GM19240 (cell line): ENCODE measurements around the gene SLC9A1.
A peak's percentile ranks its signal among the peaks of the same experiment; 100 is the strongest.
"Not testable (repeated sequence)": the region's sequence is repeated elsewhere in the genome, so short reads cannot be mapped to it uniquely, and the experiment has no call there.

ENCODE experiments used
- DNase-seq: peaks from one replicate; pipeline ENCODE4 v3.0.0; 2011; ENCODE audit warnings: low spot score; ENCODE audit not compliant: insufficient read length

Gene SLC9A1

GRCh38 chr1:27135541-27136235 is 19.2 kb downstream of the SLC9A1 start:
- DNase-seq = no peak

DNA sequence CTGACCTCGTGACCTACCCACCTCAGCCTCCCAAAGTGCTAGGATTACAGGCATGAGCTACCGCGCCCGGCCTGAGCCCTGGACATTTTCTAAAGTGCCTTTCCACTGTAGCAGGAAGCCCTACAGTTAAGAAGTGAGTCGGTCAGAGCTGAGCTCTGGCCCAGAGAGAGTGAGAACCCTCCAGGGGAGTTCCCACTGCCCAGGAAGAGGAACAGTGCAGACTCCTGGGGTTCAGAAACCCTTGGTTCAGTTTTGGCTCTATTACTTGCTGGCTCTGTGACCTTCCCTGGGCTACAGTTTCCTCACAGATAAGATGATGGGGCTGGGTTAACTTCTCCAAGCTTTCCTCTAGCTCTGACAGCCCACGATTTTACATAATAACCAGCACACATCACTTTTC is 20.9 kb downstream of the SLC9A1 start:
- DNase-seq = peak; percentile 52

DNA sequence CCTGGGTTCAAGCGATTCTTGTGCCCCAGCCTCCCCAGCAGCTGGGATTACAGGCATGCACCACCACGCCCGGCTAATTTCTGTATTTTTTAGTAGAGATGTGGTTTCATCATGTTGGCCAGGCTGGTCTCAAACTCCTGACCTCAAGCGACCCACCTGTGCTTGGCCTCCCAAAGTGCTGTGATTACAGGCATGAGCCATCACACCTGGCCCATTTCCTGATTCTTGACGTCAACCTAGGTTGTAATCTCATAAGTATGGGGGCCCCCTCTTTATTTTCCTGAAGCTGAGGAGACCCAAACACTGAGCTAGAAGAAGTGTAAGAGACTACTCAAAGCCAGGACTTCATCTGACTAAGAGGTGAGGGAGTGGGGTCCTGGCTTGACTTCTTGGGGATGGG is 21.8 kb downstream of the SLC9A1 start:
- no peak for DNase-seq

DNA sequence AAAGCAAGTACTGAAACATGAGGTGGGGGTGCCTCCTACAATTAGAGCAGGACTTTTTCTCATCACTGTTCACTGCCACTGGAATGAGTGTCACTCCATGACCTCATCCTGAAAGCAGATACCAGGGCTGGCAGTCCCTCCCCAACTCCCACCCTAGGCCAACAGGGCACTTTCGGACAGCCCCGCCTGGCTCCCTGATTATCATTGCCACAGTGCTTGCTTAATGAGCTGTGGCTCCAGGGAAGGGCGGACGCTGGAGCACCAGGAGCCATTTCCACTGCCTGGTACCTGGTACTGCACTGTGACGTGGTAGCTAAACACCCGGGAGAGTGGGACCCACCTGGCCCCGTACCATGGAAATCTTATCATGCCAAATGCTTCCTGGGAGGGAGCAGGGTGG is 22.3 kb downstream of the SLC9A1 start:
- no peak for DNase-seq

GRCh38 chr1:27132147-27132546 is 22.8 kb downstream of the SLC9A1 start:
- DNase-seq = no peak

- DNase-seq = no peak
Observed at GRCh38 chr1:27130798-27131197, 24.1 kb downstream of the SLC9A1 start.

DNA sequence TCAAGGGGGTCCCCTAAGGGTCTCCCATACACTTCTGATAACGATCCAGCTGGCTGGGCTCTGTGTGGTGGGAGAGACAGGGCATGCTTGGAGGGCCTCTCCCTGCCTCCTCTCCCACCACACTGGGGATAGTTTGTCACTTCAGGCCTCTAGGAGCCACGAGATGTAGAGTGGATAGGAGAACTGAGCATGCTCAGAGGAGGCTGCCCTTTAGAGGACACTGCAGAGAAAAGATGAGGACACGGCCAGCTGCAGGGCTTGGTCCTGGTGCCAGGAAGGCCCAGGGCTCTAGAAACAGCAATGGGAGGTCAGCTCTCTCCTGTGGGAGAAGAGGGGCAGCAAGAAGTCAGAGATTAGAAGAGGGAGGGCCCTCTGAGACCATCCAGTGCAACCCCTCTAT is 25.7 kb downstream of the SLC9A1 start:
- no peak for DNase-seq

GRCh38 chr1:27127419-27127818 is 27.5 kb downstream of the SLC9A1 start:
- DNase-seq = no peak

- no peak for DNase-seq
Observed at GRCh38 chr1:27126391-27126790, 28.5 kb downstream of the SLC9A1 start.

DNA sequence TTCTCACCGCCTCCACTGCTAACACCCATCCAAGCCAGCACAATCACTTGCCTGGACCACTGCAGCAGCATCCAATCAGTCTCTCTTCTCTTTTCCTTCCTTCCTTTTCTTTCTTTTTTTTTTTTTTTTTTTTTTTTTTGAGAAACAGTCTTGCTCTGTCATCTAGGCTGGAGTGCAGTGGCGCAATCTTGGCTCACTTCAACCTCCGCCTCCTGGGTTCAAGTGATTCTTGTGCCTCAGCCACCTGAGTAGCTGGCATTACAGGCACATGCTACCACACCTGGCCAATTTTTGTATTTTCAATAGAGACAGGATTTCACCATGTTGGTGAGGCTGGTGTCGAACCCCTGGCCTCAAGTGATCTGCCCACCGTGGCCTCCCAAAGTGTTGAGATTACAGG is 29.8 kb downstream of the SLC9A1 start:
- DNase-seq = not testable (repeated sequence)

DNA sequence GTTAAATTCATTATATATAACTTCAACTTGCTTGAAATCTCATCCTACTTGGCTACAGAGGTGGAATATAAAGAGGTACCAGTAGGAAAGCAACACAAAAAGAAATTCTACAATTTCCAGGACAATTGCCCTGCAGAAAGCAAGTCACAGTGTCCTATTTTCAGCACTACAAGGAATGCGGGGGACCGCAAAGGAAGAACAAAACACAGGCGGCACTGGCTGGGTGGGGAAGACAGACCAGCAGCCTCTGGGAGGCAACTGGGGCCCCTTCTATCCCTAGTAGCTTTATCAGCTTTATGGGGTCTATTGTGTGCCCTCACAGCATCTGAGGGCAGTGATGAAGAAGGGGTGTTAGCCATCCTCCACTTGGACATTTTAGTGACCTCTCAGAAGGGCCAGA is 30.5 kb downstream of the SLC9A1 start:
- DNase-seq = no peak

- no peak for DNase-seq
Observed at GRCh38 chr1:27122652-27123051, 32.3 kb downstream of the SLC9A1 start.

DNA sequence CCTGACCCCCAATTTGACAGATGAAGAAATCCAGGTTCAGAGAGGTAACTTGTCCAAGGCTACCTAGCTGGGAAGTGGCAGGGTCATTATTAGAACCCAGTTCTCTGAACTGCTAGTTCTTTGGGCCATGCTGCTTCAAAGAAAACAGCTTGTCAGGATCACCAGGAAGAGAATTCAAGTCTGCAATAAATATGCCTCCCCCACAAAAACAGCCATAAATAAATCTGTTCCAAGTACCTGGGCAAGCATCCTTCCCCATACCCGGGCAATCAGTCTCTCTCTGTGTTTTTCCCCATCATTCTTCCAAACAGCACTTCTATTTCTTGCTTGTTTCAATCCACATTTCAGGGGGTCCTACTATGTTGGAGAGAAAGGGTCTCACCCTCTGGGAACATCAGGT is 34.1 kb downstream of the SLC9A1 start:
- DNase-seq = no peak

DNA sequence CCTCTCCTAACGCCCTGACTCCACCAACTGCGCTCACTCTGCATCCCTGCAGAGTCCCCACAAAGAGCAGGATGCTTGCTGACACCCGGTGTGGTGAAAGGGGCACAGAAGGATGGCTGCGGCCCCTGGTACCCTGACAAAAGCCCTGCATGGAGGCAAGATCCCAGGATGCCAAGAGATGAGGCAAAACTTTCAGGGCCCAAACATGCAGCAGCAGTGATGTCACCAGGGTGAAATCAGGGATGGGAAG is 36.6 kb downstream of the SLC9A1 start:
- no peak for DNase-seq

GRCh38 chr1:27117733-27118439 is 37.0 kb downstream of the SLC9A1 start:
- DNase-seq = no peak

DNA sequence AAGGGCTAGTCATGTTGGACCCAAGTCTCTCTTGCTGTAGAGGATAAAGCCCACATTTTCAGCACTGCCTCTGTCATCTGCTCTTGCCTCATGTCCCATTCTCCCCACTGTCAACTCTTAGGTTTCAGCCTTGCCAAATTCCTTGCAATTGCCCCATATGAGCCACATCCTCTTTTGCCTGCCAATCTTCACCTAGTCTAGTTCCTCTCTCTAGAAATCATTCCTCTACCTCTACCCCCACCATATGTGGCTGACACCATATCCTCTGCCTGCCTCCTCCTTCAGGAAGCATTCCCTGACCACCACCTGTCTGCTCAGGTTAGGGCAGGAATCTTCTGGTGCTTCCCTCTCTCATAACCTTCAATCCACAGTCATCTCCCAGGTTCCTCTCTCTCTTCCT is 38.2 kb downstream of the SLC9A1 start:
- no peak for DNase-seq

DNA sequence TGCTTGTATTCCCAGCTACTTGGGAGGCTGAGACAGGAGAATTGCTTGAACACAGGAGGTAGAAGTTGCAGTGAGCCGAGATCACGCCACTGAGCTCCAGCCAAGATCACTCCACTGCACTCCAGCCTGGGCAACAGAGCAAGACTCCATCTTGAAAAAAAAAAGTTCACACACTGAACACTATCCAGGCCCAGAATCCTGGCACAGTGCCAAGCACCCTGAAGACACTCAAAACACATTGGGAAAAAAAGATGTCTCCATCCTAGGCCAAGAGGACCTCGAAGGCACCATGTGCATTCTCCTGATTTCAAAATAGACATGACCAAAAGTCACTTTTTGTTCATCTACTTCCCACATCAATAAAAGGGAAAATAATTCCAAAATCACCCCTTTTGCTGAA is 38.7 kb downstream of the SLC9A1 start:
- no peak for DNase-seq

- no peak for DNase-seq
Observed at GRCh38 chr1:27114546-27114945, 40.4 kb downstream of the SLC9A1 start.

DNA sequence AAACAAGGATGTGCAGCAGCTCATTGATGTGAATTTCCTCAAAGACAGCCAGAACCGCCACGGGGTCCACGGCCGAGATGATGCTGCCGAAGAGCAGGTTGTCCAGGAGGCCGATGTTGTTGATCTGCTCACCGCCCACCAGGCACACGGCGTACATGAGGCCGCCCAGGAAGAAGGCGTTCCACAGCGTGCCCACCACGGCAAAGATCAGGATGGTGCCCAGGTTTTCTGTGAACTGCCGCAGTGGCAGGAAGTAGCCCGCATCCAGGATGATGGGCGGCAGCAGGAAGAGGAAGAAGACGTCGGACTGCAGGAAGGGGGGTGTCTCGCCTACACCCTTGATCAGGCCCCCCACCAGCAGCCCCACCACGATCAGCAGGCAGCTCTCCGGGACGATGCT is 41.1 kb downstream of the SLC9A1 start:
- no peak for DNase-seq

GRCh38 chr1:27111626-27112573 is 43.0 kb downstream of the SLC9A1 start:
- peak; percentile 77 for DNase-seq

DNA sequence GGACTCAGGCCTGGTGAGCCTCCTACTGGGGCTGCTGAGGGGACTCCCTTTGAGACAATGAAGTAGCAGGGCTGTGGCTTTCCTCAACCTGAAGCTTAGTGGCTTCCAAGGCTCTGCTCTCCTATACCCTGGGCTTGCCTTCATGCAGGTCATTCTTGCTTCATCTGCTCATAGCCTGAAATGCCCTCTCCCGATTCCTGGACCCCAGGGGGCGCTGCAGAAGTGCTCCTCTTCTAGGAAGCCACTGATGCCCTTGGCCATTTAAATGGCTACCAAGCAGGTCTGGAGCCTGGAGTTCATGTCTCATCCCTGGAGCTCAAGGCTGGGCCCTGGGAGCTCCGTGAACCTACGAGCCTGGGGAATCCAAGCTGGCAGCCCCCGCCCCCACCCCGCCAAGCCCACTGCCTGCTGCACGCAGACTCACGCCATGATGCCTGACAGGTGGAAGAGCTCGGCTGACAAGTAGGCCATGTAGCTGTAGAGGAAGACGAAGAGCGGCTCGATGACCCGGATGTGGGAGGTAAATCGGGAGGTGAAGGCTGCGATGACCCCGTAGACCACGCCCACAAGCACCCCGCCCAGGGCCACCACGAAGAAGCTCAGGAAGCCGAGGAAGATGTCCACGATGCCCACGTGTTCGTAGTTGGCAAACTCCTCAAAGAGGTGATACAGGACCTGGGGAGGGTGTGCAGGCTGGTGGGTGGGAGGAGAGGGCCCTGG is 45.7 kb downstream of the SLC9A1 start:
- no peak for DNase-seq

DNA sequence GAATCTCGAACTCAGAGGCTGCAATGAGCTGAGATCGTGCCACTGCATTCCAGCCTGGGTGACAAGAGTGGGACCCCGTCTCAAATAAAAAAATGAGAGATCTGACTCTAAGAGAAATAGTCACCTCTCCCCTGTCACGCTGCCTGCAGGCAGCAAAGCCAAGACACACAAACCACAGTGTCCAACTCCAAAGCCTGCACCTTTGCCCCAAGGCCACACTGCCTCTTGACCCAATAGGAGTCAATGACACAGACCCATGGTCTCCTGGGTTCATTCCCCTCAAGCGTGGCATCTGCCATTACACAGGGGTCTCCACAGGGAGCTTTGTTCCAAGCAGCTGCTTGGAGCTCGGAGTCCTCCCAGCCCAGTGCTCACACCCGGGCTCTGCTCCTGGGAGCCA is 46.3 kb downstream of the SLC9A1 start:
- DNase-seq = no peak
